ENCODE measurements around the gene INSM1.

DNA sequence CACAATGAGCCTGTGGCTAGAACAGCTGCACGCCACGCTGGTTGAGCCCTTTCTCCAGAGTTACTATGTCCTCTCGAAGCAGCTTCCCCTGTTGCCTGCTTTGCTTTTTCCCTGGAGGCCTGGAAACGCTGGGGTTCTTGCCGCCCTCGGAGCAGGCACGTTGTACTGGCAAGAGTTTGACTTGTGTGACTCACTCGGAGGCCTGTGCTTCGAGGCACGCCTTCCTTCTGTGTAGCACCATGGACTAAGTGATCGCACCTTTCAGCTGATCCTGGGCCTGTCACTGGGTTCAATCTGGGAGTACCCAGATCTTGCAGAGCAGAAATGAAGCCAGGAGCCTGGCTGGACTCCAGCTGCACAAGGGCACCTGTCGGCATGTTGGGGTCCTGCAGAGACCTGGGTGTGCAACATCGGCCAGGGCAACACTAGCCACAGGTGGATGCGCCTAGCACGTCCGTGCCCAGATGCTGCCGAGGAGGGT, 5.2 kb downstream of the INSM1 start:
- no peak for TF ChIP-seq CTCF (IDR thresholded peaks at IDR 0.05)
- TF ChIP-seq POLR2A (IDR thresholded peaks at IDR 0.05): no peak
- TF ChIP-seq EP300 (IDR thresholded peaks at IDR 0.05): no peak

Measured in sigmoid colon (tissue), 4 donors.